Mesothelial cell of epicardium (in vitro differentiated cells): ENCODE data around the gene EEF1AKMT4. TPM values are rescaled to one million over a fixed set of nuclear protein-coding genes. Genes with fewer than 3 reads are reported as not detected.

ENCODE experiments used
- DNase-seq, 2 experiments: peaks; one replicate each; pipeline ENCODE4 v3.0.0; 2021; ENCODE audit warnings: low spot score in 2 of 2; ENCODE audit not compliant: unreplicated experiment in 2 of 2
- H3K27ac Mint-ChIP-seq: 2 replicates; pipeline ENCODE4 v1.8.0; 2021; ENCODE audit warnings: mixed read lengths
- H3K27me3 Mint-ChIP-seq: 2 replicates; pipeline ENCODE4 v1.8.0; 2021; ENCODE audit warnings: low read depth, mixed read lengths
- H3K36me3 Mint-ChIP-seq: 2 replicates; pipeline ENCODE4 v1.8.0; 2021; ENCODE audit warnings: mixed read lengths
- H3K4me1 Mint-ChIP-seq: 2 replicates; pipeline ENCODE4 v1.8.0; 2021; ENCODE audit warnings: mixed read lengths
- H3K4me3 Mint-ChIP-seq: 2 replicates; pipeline ENCODE4 v1.8.0; 2021; ENCODE audit warnings: mild to moderate bottlenecking, moderate library complexity, mixed read lengths
- H3K9me3 Mint-ChIP-seq: 2 replicates; pipeline ENCODE4 v1.8.0; 2021; ENCODE audit warnings: mixed read lengths
- total RNA-seq: library from RNA; stranded (reverse); gene quantifications from 3 replicates; pipeline ENCODE4 v1.2.1, GENCODE V29; 2021
- TF ChIP-seq, protein P1 (sequence below): fragments of 200-600 bp; sonication (generic); IDR thresholded peaks from one replicate; pipeline ENCODE4 v1.5.0; 2021; ENCODE audit warnings: antibody characterized with exemption; ENCODE audit not compliant: unreplicated experiment

The EEF1AKMT4 gene
- total RNA-seq, 1 donor from 2014 or later = 4.9 TPM

GRCh38 chr3:184211718-184212117 lies 37.8 kb upstream of the EEF1AKMT4 start:
- H3K36me3 Mint-ChIP-seq = no peaks in the 10 kb centered on the region
- TF ChIP-seq, protein P1, sequence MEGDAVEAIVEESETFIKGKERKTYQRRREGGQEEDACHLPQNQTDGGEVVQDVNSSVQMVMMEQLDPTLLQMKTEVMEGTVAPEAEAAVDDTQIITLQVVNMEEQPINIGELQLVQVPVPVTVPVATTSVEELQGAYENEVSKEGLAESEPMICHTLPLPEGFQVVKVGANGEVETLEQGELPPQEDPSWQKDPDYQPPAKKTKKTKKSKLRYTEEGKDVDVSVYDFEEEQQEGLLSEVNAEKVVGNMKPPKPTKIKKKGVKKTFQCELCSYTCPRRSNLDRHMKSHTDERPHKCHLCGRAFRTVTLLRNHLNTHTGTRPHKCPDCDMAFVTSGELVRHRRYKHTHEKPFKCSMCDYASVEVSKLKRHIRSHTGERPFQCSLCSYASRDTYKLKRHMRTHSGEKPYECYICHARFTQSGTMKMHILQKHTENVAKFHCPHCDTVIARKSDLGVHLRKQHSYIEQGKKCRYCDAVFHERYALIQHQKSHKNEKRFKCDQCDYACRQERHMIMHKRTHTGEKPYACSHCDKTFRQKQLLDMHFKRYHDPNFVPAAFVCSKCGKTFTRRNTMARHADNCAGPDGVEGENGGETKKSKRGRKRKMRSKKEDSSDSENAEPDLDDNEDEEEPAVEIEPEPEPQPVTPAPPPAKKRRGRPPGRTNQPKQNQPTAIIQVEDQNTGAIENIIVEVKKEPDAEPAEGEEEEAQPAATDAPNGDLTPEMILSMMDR = no peak
- no peak for DNase-seq
- H3K4me3 Mint-ChIP-seq = no peak overlapping the region
- H3K9me3 Mint-ChIP-seq = no peaks in the 10 kb centered on the region
- peaks cover 26% of the 10 kb centered on the region for H3K27me3 Mint-ChIP-seq
- no peak overlapping the region for H3K27ac Mint-ChIP-seq
- no peaks in the 10 kb centered on the region for H3K4me1 Mint-ChIP-seq

DNA sequence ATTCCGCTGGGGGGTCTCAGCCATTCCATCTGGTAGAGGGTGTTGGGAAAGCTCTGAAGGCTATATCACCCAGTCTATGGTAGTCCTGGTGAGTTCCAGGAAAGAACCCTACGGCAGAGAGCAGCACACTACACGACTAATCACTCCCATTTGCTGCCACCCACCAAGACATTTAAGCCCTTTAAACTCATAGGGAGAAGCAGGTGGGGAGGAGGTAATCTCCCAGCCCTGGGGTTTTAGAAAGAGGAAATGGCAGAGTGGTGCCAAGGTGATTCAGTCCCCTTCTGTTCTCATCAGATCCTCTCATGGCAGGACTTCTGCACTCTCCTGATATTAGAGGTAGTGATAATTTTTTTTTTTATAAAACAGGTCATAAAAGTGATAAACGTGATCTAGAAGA lies 30.7 kb upstream of the EEF1AKMT4 start:
- Mint-ChIP-seq H3K4me1 (no peaks in the 10 kb centered on the region), H3K4me3 (no peak overlapping the region), H3K9me3 (no peaks in the 10 kb centered on the region), H3K27ac (no peak overlapping the region), H3K27me3 (peaks cover 22% of the 10 kb centered on the region), H3K36me3 (no peaks in the 10 kb centered on the region)
- TF ChIP-seq, protein P1 = no peak
- DNase-seq = no peak

GRCh38 chr3:184222521-184222920 lies 27.0 kb upstream of the EEF1AKMT4 start:
- Mint-ChIP-seq H3K27me3 (peaks cover 49% of the 10 kb centered on the region), H3K4me1 (no peaks in the 10 kb centered on the region), H3K4me3 (no peak overlapping the region), H3K36me3 (no peaks in the 10 kb centered on the region), H3K9me3 (no peaks in the 10 kb centered on the region), H3K27ac (no peak overlapping the region)
- DNase-seq = no peak
- TF ChIP-seq, protein P1 = no peak

DNA sequence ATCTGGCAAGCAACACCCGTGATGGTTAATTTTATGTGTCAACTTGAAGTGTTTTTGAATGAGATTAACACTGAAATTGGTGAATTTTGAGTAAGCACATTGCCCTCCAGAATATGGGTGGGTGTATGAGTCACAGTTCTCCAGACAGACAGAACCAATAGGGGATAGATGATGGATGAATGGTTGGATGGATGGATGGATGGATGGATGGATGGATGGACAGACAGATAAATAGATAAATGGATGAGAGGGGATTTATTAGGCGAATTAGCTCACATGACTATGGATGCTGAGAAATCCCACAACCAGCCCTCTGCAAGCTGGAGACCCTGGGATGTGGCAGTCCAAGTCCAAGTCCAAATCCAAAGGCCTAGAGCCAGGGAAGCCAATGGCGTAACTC lies 25.5 kb upstream of the EEF1AKMT4 start:
- H3K9me3 Mint-ChIP-seq = no peaks in the 10 kb centered on the region
- no peaks in the 10 kb centered on the region for H3K36me3 Mint-ChIP-seq
- H3K27me3 Mint-ChIP-seq = peaks cover 59% of the 10 kb centered on the region
- H3K27ac Mint-ChIP-seq = no peak overlapping the region
- TF ChIP-seq, protein P1 = no peak
- H3K4me3 Mint-ChIP-seq = no peak overlapping the region
- no peak for DNase-seq
- H3K4me1 Mint-ChIP-seq = peaks cover 2% of the 10 kb centered on the region

GRCh38 chr3:184227481-184227935 lies 22.0 kb upstream of the EEF1AKMT4 start:
- H3K9me3 Mint-ChIP-seq = no peaks in the 10 kb centered on the region
- no peak overlapping the region for H3K27ac Mint-ChIP-seq
- DNase-seq = no peak
- H3K36me3 Mint-ChIP-seq = no peaks in the 10 kb centered on the region
- TF ChIP-seq, protein P1 = peak; percentile 82
- H3K4me3 Mint-ChIP-seq = no peak overlapping the region
- peaks cover 79% of the 10 kb centered on the region for H3K27me3 Mint-ChIP-seq
- H3K4me1 Mint-ChIP-seq = peaks cover 9% of the 10 kb centered on the region
